Common myeloid progenitor, CD34-positive (primary cell): ENCODE data around the gene ZNF536.

Experiments
- CTCF ChIA-PET: fragments of 350-600 bp; sonication (Branson Sonifier 250); formaldehyde crosslinking; loops from one replicate; lab custom pipeline; 2021; ENCODE audit warnings: antibody characterized with exemption; lab: Charles Lee
- POLR2A ChIA-PET: fragments of 350-600 bp; sonication (Branson Sonifier 250); formaldehyde crosslinking; loops from one replicate; lab custom pipeline; 2021; ENCODE audit warnings: antibody characterized with exemption; lab: Charles Lee
- DNase-seq, 3 donors: peaks; one replicate each; pipeline versions ENCODE4 v3.0.0 to v3.0.0-alpha.2; 2013
- H3K27ac ChIP-seq, 2 experiments: 1 replicate in 1 of 2; 2 replicates in 1 of 2; pipeline ENCODE4 v1.7.0; 2013; ENCODE audit warnings: inconsistent platforms in 2 of 2, low read length in 2 of 2, mild to moderate bottlenecking in 2 of 2, low read depth in 1 of 2, moderate library complexity in 1 of 2; ENCODE audit not compliant: severe bottlenecking in 2 of 2, insufficient read depth in 1 of 2, poor library complexity in 1 of 2
- H3K27me3 ChIP-seq, 5 experiments: replicated peaks in 2 of 5; 1 replicate in 3 of 5; 2 replicates in 2 of 5; pipeline versions ENCODE4 v1.6.1 to v1.7.0; 2013; ENCODE audit warnings: low read length in 4 of 5, mild to moderate bottlenecking in 2 of 5, moderate library complexity in 2 of 5, inconsistent platforms in 1 of 5; ENCODE audit not compliant: insufficient read depth in 5 of 5, control insufficient read depth in 4 of 5
- H3K36me3 ChIP-seq, 4 experiments: 1 replicate in 2 of 4; 2 replicates in 2 of 4; pipeline versions ENCODE4 v1.6.1 to v1.7.0; 2013; ENCODE audit warnings: low read length in 3 of 4, control low read depth in 1 of 4, mild to moderate bottlenecking in 1 of 4; ENCODE audit not compliant: control insufficient read depth in 4 of 4, insufficient read depth in 4 of 4
- H3K4me1 ChIP-seq, 4 experiments: 1 replicate in 3 of 4; 2 replicates in 1 of 4; pipeline versions ENCODE4 v1.6.1 to v1.7.1; 2013; ENCODE audit warnings: low read length in 3 of 4, mild to moderate bottlenecking in 3 of 4, control low read depth in 1 of 4, inconsistent platforms in 1 of 4, moderate library complexity in 1 of 4; ENCODE audit not compliant: control insufficient read depth in 4 of 4, insufficient read depth in 4 of 4; ENCODE audit errors: control extremely low read depth in 1 of 4
- H3K4me3 ChIP-seq, 7 experiments: 1 replicate in 4 of 7; 2 replicates in 3 of 7; pipeline versions ENCODE4 v1.5.1 to v1.7.0; 2013; ENCODE audit warnings: mild to moderate bottlenecking in 7 of 7, low read length in 6 of 7, moderate library complexity in 6 of 7, inconsistent platforms in 2 of 7, low read depth in 2 of 7, control low read depth in 1 of 7; ENCODE audit not compliant: insufficient read depth in 4 of 7, control insufficient read depth in 1 of 7; ENCODE audit errors: extremely low read depth in 1 of 7
- H3K9me3 ChIP-seq, 5 experiments: 1 replicate in 4 of 5; 2 replicates in 1 of 5; pipeline versions ENCODE4 v1.6.1 to v1.7.1; 2013; ENCODE audit warnings: low read length in 4 of 5, mild to moderate bottlenecking in 2 of 5, inconsistent platforms in 1 of 5, low read depth in 1 of 5, moderate library complexity in 1 of 5; ENCODE audit not compliant: control insufficient read depth in 4 of 5, insufficient read depth in 2 of 5; ENCODE audit errors: control extremely low read depth in 1 of 5
- WGBS: methylation state at CpG from one replicate; pipeline ENCODE4 v1.1.5; 2013; ENCODE audit not compliant: insufficient coverage; 5-methylcytosine and 5-hydroxymethylcytosine counted together

The ZNF536 gene

DNA sequence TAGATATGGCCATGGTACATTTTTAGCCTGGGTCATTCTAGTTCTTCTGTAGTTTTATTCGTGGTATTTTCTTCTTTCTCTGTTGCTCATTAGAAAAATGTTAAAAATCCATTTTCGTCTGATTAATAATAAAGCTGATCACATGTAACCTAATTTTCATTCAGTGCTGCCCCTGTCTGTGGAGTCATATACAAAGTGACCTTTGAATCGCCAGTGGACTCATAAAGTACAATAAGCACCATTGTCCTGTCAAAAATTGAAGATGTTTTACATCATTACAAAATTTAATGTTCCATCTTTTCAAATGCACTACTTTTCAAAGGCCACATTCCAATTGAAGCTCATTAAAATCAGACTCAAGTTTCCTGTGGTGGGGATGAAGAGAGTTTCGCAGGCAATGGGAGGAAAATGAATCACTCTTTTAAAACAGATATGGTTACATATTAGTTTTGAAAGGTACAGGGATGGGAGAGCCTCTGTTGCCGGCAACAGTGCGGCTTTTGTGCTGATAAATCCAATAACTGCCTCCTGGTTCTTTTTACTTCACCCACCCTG, 205.4 kb downstream of the ZNF536 start:
- CTCF ChIA-PET = no interaction called here
- no peak overlapping the region for H3K4me3 ChIP-seq
- POLR2A ChIA-PET = no interaction called here
- H3K27me3 ChIP-seq = peaks cover 0 to 11% (median 2%) of the 10 kb centered on the region in 5 experiments
- 100% methylated on average over 1 of the region's 6 CpGs for WGBS
- no peaks in the 10 kb centered on the region for H3K9me3 ChIP-seq
- H3K27ac ChIP-seq = no peak overlapping the region
- no peaks in the 10 kb centered on the region for H3K36me3 ChIP-seq
- H3K4me1 ChIP-seq = no peaks in the 10 kb centered on the region
- no peak for DNase-seq

- Histone ChIP-seq H3K27ac (no peak overlapping the region), H3K4me1 (no peaks in the 10 kb centered on the region), H3K36me3 (no peaks in the 10 kb centered on the region), H3K4me3 (no peak overlapping the region), H3K27me3 (peaks cover 0 to 21% (median 2%) of the 10 kb centered on the region in 5 experiments), H3K9me3 (no peaks in the 10 kb centered on the region)
- WGBS = 100% methylated on average over 1 of the region's 3 CpGs
- POLR2A ChIA-PET = no interaction called here
- CTCF ChIA-PET = no interaction called here
- DNase-seq = no peak
Measured at GRCh38 chr19:30579419-30579818, 207.2 kb downstream of the ZNF536 start.

GRCh38 chr19:30580673-30581072, 208.5 kb downstream of the ZNF536 start:
- CTCF ChIA-PET = no interaction called here
- POLR2A ChIA-PET = no interaction called here
- Histone ChIP-seq H3K4me3 (no peak overlapping the region), H3K27ac (no peak overlapping the region), H3K36me3 (no peaks in the 10 kb centered on the region), H3K4me1 (no peaks in the 10 kb centered on the region), H3K27me3 (peaks cover 0 to 24% (median 2%) of the 10 kb centered on the region in 5 experiments), H3K9me3 (no peaks in the 10 kb centered on the region)
- 94% methylated on average over 3 of the region's 4 CpGs for WGBS
- no peak for DNase-seq

DNA sequence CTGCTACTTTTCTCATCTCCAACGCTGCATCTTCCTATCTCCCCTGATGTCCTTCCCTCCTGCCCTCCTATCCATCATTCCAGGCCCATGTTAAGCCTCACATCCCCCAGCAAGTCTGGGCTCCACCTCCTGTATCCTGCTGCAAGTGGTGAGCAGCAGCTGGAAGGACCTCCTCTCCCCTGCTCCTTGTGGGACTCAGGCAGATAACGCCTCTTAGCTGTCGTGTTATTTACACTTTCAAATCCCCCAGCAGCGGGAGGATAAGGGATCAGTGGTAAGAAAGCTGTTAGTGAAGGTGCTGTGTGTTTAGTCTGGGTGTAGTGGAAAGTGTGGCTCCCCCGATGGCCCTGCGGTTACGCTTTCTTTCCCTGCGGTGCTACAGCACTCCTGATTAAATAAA, 211.9 kb downstream of the ZNF536 start:
- no peak for DNase-seq
- H3K27ac ChIP-seq = no peak overlapping the region
- no peaks in the 10 kb centered on the region for H3K36me3 ChIP-seq
- peaks cover 0 to 3% (median 0%) of the 10 kb centered on the region in 5 experiments for H3K9me3 ChIP-seq
- peaks cover 0 to 24% (median 2%) of the 10 kb centered on the region in 5 experiments for H3K27me3 ChIP-seq
- H3K4me1 ChIP-seq = no peaks in the 10 kb centered on the region
- CTCF ChIA-PET = no interaction called here
- WGBS = 35% methylated on average over 4 of the region's 8 CpGs
- no peak overlapping the region for H3K4me3 ChIP-seq
- POLR2A ChIA-PET = no interaction called here

DNA sequence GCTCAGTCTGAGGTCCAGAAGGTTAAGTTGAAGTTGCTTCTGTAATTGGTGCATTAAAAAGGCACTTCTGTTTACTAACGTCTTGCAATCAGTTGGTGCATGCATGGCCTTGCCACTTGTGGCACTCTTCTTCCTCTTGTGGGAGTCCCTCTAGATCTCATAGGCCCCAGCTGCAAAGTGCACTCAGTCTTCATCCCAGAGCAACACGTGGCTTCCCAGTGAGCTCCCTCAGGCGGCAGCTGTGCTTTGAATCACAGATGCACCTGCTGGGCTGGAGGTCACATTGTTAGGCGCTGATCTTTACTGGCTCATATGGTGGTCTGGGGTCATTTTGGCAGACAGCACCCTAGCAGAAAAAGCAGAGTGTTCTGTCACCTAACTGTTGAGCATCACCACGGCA, 215.7 kb downstream of the ZNF536 start:
- H3K9me3 ChIP-seq = peaks cover 0 to 3% (median 0%) of the 10 kb centered on the region in 5 experiments
- ChIA-PET CTCF (no interaction called here), POLR2A (no interaction called here)
- H3K4me1 ChIP-seq = no peaks in the 10 kb centered on the region
- no peaks in the 10 kb centered on the region for H3K36me3 ChIP-seq
- peaks cover 0 to 13% (median 0%) of the 10 kb centered on the region in 5 experiments for H3K27me3 ChIP-seq
- no peak overlapping the region for H3K4me3 ChIP-seq
- no peak overlapping the region for H3K27ac ChIP-seq
- 63% methylated on average over 4 of the region's 5 CpGs for WGBS
- no peak for DNase-seq

GRCh38 chr19:30590596-30591229, 218.5 kb downstream of the ZNF536 start:
- H3K4me3 ChIP-seq = no peak overlapping the region
- CTCF ChIA-PET = no interaction called here
- peaks cover 0 to 8% (median 2%) of the 10 kb centered on the region in 5 experiments for H3K27me3 ChIP-seq
- H3K4me1 ChIP-seq = no peaks in the 10 kb centered on the region
- POLR2A ChIA-PET = no interaction called here
- no peak overlapping the region for H3K27ac ChIP-seq
- peaks cover 0 to 3% (median 0%) of the 10 kb centered on the region in 5 experiments for H3K9me3 ChIP-seq
- no CpG with 5 or more reads among the region's 1 CpG for WGBS
- no peaks in the 10 kb centered on the region for H3K36me3 ChIP-seq
- no peak for DNase-seq

GRCh38 chr19:30593356-30593755, 221.2 kb downstream of the ZNF536 start:
- Histone ChIP-seq H3K4me1 (no peaks in the 10 kb centered on the region), H3K36me3 (no peaks in the 10 kb centered on the region), H3K27me3 (peaks cover 0 to 26% (median 7%) of the 10 kb centered on the region in 5 experiments), H3K27ac (no peak overlapping the region), H3K9me3 (no peaks in the 10 kb centered on the region), H3K4me3 (no peak overlapping the region)
- POLR2A ChIA-PET = no interaction called here
- WGBS = 85% methylated on average over 3 of the region's 5 CpGs
- CTCF ChIA-PET = no interaction called here
- DNase-seq = no peak
